Measurements from ENCODE around the gene FZR1. TPM values are rescaled to one million over a fixed set of nuclear protein-coding genes. Genes with fewer than 3 reads are reported as not detected.

FZR1 gene
- total and polyA plus RNA-seq, 9 of the 15 experiments (the other 6 are each of a cell fraction or from before 2014, with no cell fraction given): 0.18 to 48.0 (median 22.2) TPM

- intact Hi-C loops (cut with micrococcal nuclease) (loop anchor here (1.0 kb wide), 1 partner anchor 16 kb away; no protein-coding TSS in a partner anchor), in situ Hi-C loops (cut with MboI) (no loop called here)
- FAIRE-seq (no peak), DNase-seq (ENCODE audit: extremely low read depth in 1 of 4, low spot score in 3 of 4) (no peak), ATAC-seq (no peak)
- H3K36me3 ChIP-seq (ENCODE audit: control insufficient read depth, insufficient read depth, low read length): peaks cover 15% of the 10 kb centered on the region; the same call in 2 of the 3 replicates
- H3K4me1 ChIP-seq (replicated peaks in 1 of 2; ENCODE audit: control insufficient read depth in 2 of 2, insufficient read depth in 2 of 2, low read length in 2 of 2): peaks cover 27 to 62% of the 10 kb centered on the region in 2 experiments; a peak in 4 of 5 replicates
- peaks cover 48% of the 10 kb centered on the region for H3K79me2 ChIP-seq (ENCODE audit: control insufficient read depth, insufficient read depth, low read length)
- WGBS (ENCODE audit: insufficient coverage, low coverage, missing lambda C conversion rate): 52% methylated on average over 5 of the region's 5 CpGs
- ChIA-PET CTCF (ENCODE audit: low intra/inter-chr PET ratio) (no interaction called here), POLR2A (no interaction called here)
- no peaks in the 10 kb centered on the region for H3K9me3 ChIP-seq (replicated peaks; ENCODE audit: control insufficient read depth, insufficient read depth, low read depth, low read length)
- no peaks in the 10 kb centered on the region for H3K27me3 ChIP-seq (ENCODE audit: control insufficient read depth in 2 of 2, insufficient read depth in 2 of 2, low read length in 2 of 2)
- H3K9me1 ChIP-seq (ENCODE audit: control insufficient read depth, insufficient read depth, low read length): peaks cover 9% of the 10 kb centered on the region
- no peak overlapping the region for H3K4me3 ChIP-seq
- H3K4me2 ChIP-seq (ENCODE audit: insufficient read depth, low read length): peak overlapping the region; percentile 14; the same call in 1 of the 2 replicates
- TF ChIP-seq HMGN3 (IDR thresholded peaks at IDR 0.05; ENCODE audit: borderline replicate concordance, extremely low read depth, insufficient read length, low read depth, low read length): no peak
- TF ChIP-seq U2AF1 (optimal IDR thresholded peaks at IDR 0.05; ENCODE audit: low read depth, low read length): no peak
- TF ChIP-seq ZFP91 (CRISPR knock-in tag; IDR thresholded peaks at IDR 0.05): no peak
- TF ChIP-seq SPI1 (IDR thresholded peaks at IDR 0.05; ENCODE audit: borderline replicate concordance, low read depth, low read length): peak; percentile 15; the same call in 1 of the 2 replicates
- peak; percentile 15; the same call in 1 of the 2 replicates for TF ChIP-seq ZNF316 (IDR thresholded peaks at IDR 0.05)
- peak; percentile 80 for TF ChIP-seq CEBPG (CRISPR knock-in tag; IDR thresholded peaks at IDR 0.05)
- TF ChIP-seq CEBPG (tag; conservative IDR thresholded peaks at IDR 0.05 in 1 of 2, IDR thresholded peaks at IDR 0.05 in 1 of 2): no peak
- no peak for TF ChIP-seq LARP7 (IDR thresholded peaks at IDR 0.05)
- no peak for TF ChIP-seq UBTF (IDR thresholded peaks at IDR 0.05; ENCODE audit: borderline replicate concordance in 1 of 2, low read depth in 2 of 2, low read length in 2 of 2)
- peak overlapping the region; percentile 73; the same call in 1 of the 2 replicates for H2AFZ ChIP-seq (ENCODE audit: low read depth, low read length)
- H3K27ac ChIP-seq (ENCODE audit: extremely low read depth, low read depth, low read length): 0 out of 3 replicates have a peak overlapping the region, but pooled peaks have one; percentile 38
- H3K9ac ChIP-seq (ENCODE audit: insufficient read depth in 1 of 2, low read depth in 2 of 2, low read length in 2 of 2): no peak overlapping the region
- BruUV-seq (replicated peaks): no TSS peak
- H4K20me1 ChIP-seq (replicated peaks; ENCODE audit: control insufficient read depth, insufficient read depth, low read length): peaks cover 21% of the 10 kb centered on the region
Observed at GRCh38 chr19:3504735-3505134, 1.4 kb upstream of the FZR1 start.
